ENCODE data around the gene OTUD3.

The OTUD3 gene

GRCh38 chr1:19946331-19946751 is 64.1 kb downstream of the OTUD3 start:
- no peak overlapping the region for H3K27ac ChIP-seq (ENCODE audit: low read depth, low read length)

GRCh38 chr1:19946971-19947370 is 64.8 kb downstream of the OTUD3 start:
- Histone ChIP-seq H3K4me2 (ENCODE audit: low read depth, low read length, poor library complexity, severe bottlenecking) (no peak overlapping the region), H3K9me3 (ENCODE audit: insufficient read depth, low read length) (no peaks in the 10 kb centered on the region), H3K9me2 (replicated peaks; ENCODE audit: insufficient read depth, low read length) (no peaks in the 10 kb centered on the region), H4K20me1 (ENCODE audit: low read depth, low read length) (no peaks in the 10 kb centered on the region), H3K27me3 (ENCODE audit: low read length) (no peaks in the 10 kb centered on the region), H3K27ac (ENCODE audit: low read depth, low read length) (no peak overlapping the region), H3K4me3 (ENCODE audit: insufficient read depth, low read length, poor library complexity, severe bottlenecking) (no peak overlapping the region), H3K79me2 (ENCODE audit: insufficient read depth, low read length) (no peaks in the 10 kb centered on the region), H3F3A (ENCODE audit: insufficient read depth) (no peaks in the 10 kb centered on the region), H2AFZ (ENCODE audit: low read depth, low read length, severe bottlenecking) (no peak overlapping the region), H3K36me3 (ENCODE audit: low read length) (no peaks in the 10 kb centered on the region), H3K9ac (ENCODE audit: low read length) (no peak overlapping the region)
- no peak for TF ChIP-seq CTCF (IDR thresholded peaks at IDR 0.05; ENCODE audit: insufficient read depth, low read length, poor library complexity, severe bottlenecking)
- no peak for TF ChIP-seq EZH2phosphoT487 (conservative IDR thresholded peaks at IDR 0.05; ENCODE audit: low read length)

More at GRCh38 chr1:19946331-19946751, 64.1 kb downstream of the OTUD3 start:
- H3K9me3 ChIP-seq (ENCODE audit: insufficient read depth, low read length): no peaks in the 10 kb centered on the region
- H3K36me3 ChIP-seq (ENCODE audit: low read length): no peaks in the 10 kb centered on the region
- H3K9me2 ChIP-seq (replicated peaks; ENCODE audit: insufficient read depth, low read length): no peaks in the 10 kb centered on the region
- H2AFZ ChIP-seq (ENCODE audit: low read depth, low read length, severe bottlenecking): no peak overlapping the region
- no peak for TF ChIP-seq CTCF (IDR thresholded peaks at IDR 0.05; ENCODE audit: insufficient read depth, low read length, poor library complexity, severe bottlenecking)
- TF ChIP-seq EZH2phosphoT487 (conservative IDR thresholded peaks at IDR 0.05; ENCODE audit: low read length): no peak
- no peaks in the 10 kb centered on the region for H3F3A ChIP-seq (ENCODE audit: insufficient read depth)
- H3K4me2 ChIP-seq (ENCODE audit: low read depth, low read length, poor library complexity, severe bottlenecking): no peak overlapping the region
- no peaks in the 10 kb centered on the region for H4K20me1 ChIP-seq (ENCODE audit: low read depth, low read length)
- H3K4me3 ChIP-seq (ENCODE audit: insufficient read depth, low read length, poor library complexity, severe bottlenecking): no peak overlapping the region
- no peak overlapping the region for H3K9ac ChIP-seq (ENCODE audit: low read length)
- no peaks in the 10 kb centered on the region for H3K79me2 ChIP-seq (ENCODE audit: insufficient read depth, low read length)
- no peaks in the 10 kb centered on the region for H3K27me3 ChIP-seq (ENCODE audit: low read length)

GRCh38 chr1:19949016-19949415 is 66.8 kb downstream of the OTUD3 start:
- H2AFZ ChIP-seq (ENCODE audit: low read depth, low read length, severe bottlenecking): no peak overlapping the region

More at GRCh38 chr1:19949016-19949415, 66.8 kb downstream of the OTUD3 start:
- H3K4me3 ChIP-seq (ENCODE audit: insufficient read depth, low read length, poor library complexity, severe bottlenecking): no peak overlapping the region
- no peaks in the 10 kb centered on the region for H4K20me1 ChIP-seq (ENCODE audit: low read depth, low read length)
- H3K27ac ChIP-seq (ENCODE audit: low read depth, low read length): no peak overlapping the region
- no peaks in the 10 kb centered on the region for H3F3A ChIP-seq (ENCODE audit: insufficient read depth)
- no peaks in the 10 kb centered on the region; the same call in 1 of the 2 replicates for H3K27me3 ChIP-seq (ENCODE audit: low read length)
- H3K79me2 ChIP-seq (ENCODE audit: insufficient read depth, low read length): no peaks in the 10 kb centered on the region
- TF ChIP-seq CTCF (IDR thresholded peaks at IDR 0.05; ENCODE audit: insufficient read depth, low read length, poor library complexity, severe bottlenecking) (no peak), EZH2phosphoT487 (conservative IDR thresholded peaks at IDR 0.05; ENCODE audit: low read length) (no peak)
- H3K9ac ChIP-seq (ENCODE audit: low read length): no peak overlapping the region
- H3K36me3 ChIP-seq (ENCODE audit: low read length): no peaks in the 10 kb centered on the region
- peaks cover 4% of the 10 kb centered on the region; the same call in 1 of the 2 replicates for H3K9me3 ChIP-seq (ENCODE audit: insufficient read depth, low read length)
- H3K4me2 ChIP-seq (ENCODE audit: low read depth, low read length, poor library complexity, severe bottlenecking): no peak overlapping the region
- H3K9me2 ChIP-seq (replicated peaks; ENCODE audit: insufficient read depth, low read length): no peaks in the 10 kb centered on the region
